Esophagus squamous epithelium (tissue), 5 donors: ENCODE results near the gene DBP. TPM values are rescaled to one million over a fixed set of nuclear protein-coding genes. Genes with fewer than 3 reads are reported as not detected.
A peak's percentile ranks its signal among the peaks of the same experiment; 100 is the strongest.

ENCODE experiments used
- DNase-seq: peaks from one replicate; lab custom pipeline; 2025; lab: John Stamatoyannopoulos, UW
- H3K27ac ChIP-seq, 4 donors: fragments of 200-600 bp; sonication (generic); one replicate each; pipeline ENCODE4 v1.5.1; 2016 to 2019; ENCODE audit warnings: mild to moderate bottlenecking in 1 of 4
- H3K27me3 ChIP-seq, 4 donors: fragments of 200-600 bp; sonication (generic); 1 replicate in 3 of 4; 2 replicates in 1 of 4; pipeline versions ENCODE4 v1.5.1 to v1.6.0; 2017 to 2021; ENCODE audit warnings: antibody characterized with exemption in 1 of 4
- H3K36me3 ChIP-seq, 3 donors: fragments of 200-600 bp; sonication (generic); one replicate each; pipeline ENCODE4 v1.5.1; 2016 to 2019
- H3K4me1 ChIP-seq, 3 donors: fragments of 200-600 bp; sonication (generic); one replicate each; pipeline ENCODE4 v1.5.1; 2017 to 2019
- H3K4me3 ChIP-seq, 4 donors: fragments of 200-600 bp; sonication (generic); 1 replicate in 3 of 4; 2 replicates in 1 of 4; pipeline ENCODE4 v1.5.1; 2016 to 2019; ENCODE audit warnings: mild to moderate bottlenecking in 2 of 4, moderate library complexity in 1 of 4
- H3K9me3 ChIP-seq, 3 donors: fragments of 200-600 bp; sonication (generic); one replicate each; pipeline ENCODE4 v1.5.1; 2016 to 2019
- CTCF ChIP-seq, 6 experiments: fragments of 450-650 bp in 4 of 6; fragments of 200-600 bp in 2 of 6; sonication (generic) in 2 of 6; IDR thresholded peaks; one replicate each; pipeline ENCODE4 v1.5.1; 2016 to 2019; ENCODE audit warnings: antibody characterized with exemption in 6 of 6, mild to moderate bottlenecking in 4 of 6, moderate library complexity in 4 of 6
- POLR2A ChIP-seq, 4 donors: fragments of 450-650 bp; IDR thresholded peaks; one replicate each; pipeline ENCODE4 v1.6.1; 2017; ENCODE audit warnings: antibody characterized with exemption in 4 of 4, mild to moderate bottlenecking in 4 of 4, moderate library complexity in 3 of 4
- WGBS, 2 donors: methylation state at CpG; one replicate each; pipeline ENCODE4 v1.1.5; 2018; 5-methylcytosine and 5-hydroxymethylcytosine counted together
- intact Hi-C: fragments of 100-400 bp; cut with DNase I; formaldehyde crosslinking; loops from one replicate; pipeline ENCODE4 v1.15.0; 2022
- total RNA-seq, 4 donors: library from RNA; depleted of rRNA; stranded (reverse); fragments of >200 nt; gene quantifications; one replicate each; pipeline ENCODE4 v1.1.0, GENCODE V29; 2016
- donor health status: DM: yes; HTN: yes; CAD: no.

The DBP gene
- total RNA-seq, 4 donors from 2014 or later, result 4.2 to 16.2 (median 11.7) TPM

DNA sequence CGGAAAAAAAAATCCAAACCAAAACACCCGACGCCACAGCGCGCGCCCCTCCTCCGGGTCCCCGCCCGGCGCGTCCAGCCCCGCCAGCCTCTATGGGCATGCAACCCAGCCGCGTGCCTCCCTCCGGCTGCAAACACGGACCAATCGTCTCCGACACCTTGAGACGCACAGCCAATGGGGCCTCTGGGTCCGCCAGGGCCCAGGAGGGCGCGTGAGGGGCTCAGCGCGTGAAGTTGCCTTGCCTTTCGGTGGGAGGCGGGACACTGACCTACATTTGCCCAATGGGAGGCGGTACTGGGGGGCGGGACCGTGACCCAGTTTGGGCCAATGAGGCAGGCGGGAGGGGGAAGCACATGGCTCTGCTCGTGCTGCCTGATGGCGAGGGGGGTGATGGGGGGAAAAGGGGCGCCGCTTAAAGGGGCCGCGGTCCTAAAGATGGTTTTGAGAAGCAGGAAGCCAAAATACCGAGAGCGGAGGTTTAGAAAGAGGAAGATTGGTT, 319 bp upstream of the DBP start:
- Histone ChIP-seq H3K4me1 (peaks cover 32 to 65% (median 45%) of the 10 kb centered on the region in 3 donors), H3K9me3 (no peaks in the 10 kb centered on the region), H3K27ac (peak overlapping the region; percentile 95 to 98 (median 96)), H3K36me3 (peaks cover 0 to 7% (median 0%) of the 10 kb centered on the region in 3 donors), H3K4me3 (peak overlapping the region; percentile 63 to 86 (median 76)), H3K27me3 (no peaks in the 10 kb centered on the region)
- TF ChIP-seq CTCF (IDR thresholded peaks at IDR 0.05), result peak in 1 of 6 experiments; percentile 10
- peak in 1 of 4 donors; percentile 5 for TF ChIP-seq POLR2A (IDR thresholded peaks at IDR 0.05)
- intact Hi-C loops, result no loop called here
- 0% methylated on average over 7 to 22 of the region's 38 CpGs for WGBS, 2 donors
- DNase-seq, result peak; percentile 99

- no peak for DNase-seq
- peaks cover 37 to 78% (median 46%) of the 10 kb centered on the region in 3 donors for H3K4me1 ChIP-seq
- H3K4me3 ChIP-seq, result peak overlapping the region; percentile 63 to 86 (median 76)
- intact Hi-C loops, result no loop called here
- peak overlapping the region; percentile 95 to 98 (median 96) for H3K27ac ChIP-seq
- WGBS, 2 donors, result 0 to 1% methylated on average over 19 to 21 of the region's 35 CpGs
- peaks cover 0 to 19% (median 0%) of the 10 kb centered on the region in 3 donors for H3K36me3 ChIP-seq
- no peaks in the 10 kb centered on the region for H3K9me3 ChIP-seq
- no peak for TF ChIP-seq POLR2A (IDR thresholded peaks at IDR 0.05)
- no peak for TF ChIP-seq CTCF (IDR thresholded peaks at IDR 0.05)
- H3K27me3 ChIP-seq, result no peaks in the 10 kb centered on the region
Observed at GRCh38 chr19:48635966-48636858, 967 bp downstream of the DBP start.

- TF ChIP-seq POLR2A (IDR thresholded peaks at IDR 0.05) (peak in 3 of 4 donors; percentile 68 to 92 (median 85)), CTCF (IDR thresholded peaks at IDR 0.05) (no peak)
- Histone ChIP-seq H3K36me3 (peaks cover 0 to 27% (median 0%) of the 10 kb centered on the region in 3 donors), H3K4me3 (peak overlapping the region; percentile 63 to 86 (median 76)), H3K27me3 (no peaks in the 10 kb centered on the region), H3K27ac (peak overlapping the region; percentile 95 to 98 (median 96)), H3K9me3 (no peaks in the 10 kb centered on the region), H3K4me1 (peaks cover 45 to 86% (median 52%) of the 10 kb centered on the region in 3 donors)
- 0 to 8% methylated on average over 3 of the region's 67 CpGs for WGBS, 2 donors
- intact Hi-C loops, result no loop called here
- DNase-seq, result no peak
Observed at GRCh38 chr19:48635263-48635965, 1.8 kb downstream of the DBP start.

DNA sequence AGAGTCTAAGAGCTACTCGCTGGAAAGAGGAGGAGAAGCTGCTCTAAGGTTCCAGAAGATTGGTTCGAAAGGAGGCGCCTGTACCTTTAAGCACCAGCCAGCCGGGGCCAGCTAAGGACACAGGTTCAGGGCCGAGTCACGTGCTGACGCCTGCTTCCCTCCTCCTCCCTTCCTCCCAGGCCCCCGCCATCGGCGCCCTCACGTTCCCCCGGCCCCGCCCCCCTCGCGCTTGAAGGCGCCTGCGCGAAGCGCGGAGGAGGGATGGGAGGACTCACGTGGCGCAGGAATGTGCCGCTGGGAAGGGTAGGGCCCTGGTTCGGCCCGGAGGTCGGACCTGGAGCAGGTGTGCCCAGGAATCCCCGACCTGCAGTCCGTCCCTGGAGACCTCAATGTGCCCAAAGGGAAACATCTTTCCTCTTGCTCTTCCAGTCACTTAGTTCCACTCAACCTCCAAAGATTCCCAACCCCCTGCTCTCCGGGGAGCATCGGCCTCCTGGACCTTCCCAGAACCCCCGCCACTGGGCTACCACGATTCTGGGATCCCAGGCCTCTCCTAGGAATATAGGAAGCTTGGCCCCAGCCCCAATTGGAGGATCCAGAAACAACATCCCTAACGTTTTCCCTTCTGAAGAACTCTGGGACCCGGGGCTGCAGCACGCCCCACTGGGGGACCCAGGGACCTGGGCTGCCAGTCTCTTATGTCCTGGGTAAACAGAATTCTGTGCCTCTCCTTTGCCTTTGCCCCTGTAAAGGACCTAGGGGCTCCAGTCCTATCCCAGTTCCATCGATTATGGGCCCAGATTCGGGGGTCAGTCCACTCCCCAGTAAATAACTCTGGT, 2.5 kb downstream of the DBP start:
- Histone ChIP-seq H3K9me3 (no peaks in the 10 kb centered on the region), H3K36me3 (peaks cover 0 to 35% (median 0%) of the 10 kb centered on the region in 3 donors), H3K27me3 (no peaks in the 10 kb centered on the region), H3K4me1 (peaks cover 48 to 90% (median 55%) of the 10 kb centered on the region in 3 donors), H3K27ac (peak overlapping the region; percentile 95 to 98 (median 96)), H3K4me3 (peak overlapping the region; percentile 63 to 86 (median 76))
- WGBS, 2 donors, result 6 to 13% methylated on average over 10 to 14 of the region's 37 CpGs
- intact Hi-C loops, result no loop called here
- peak; percentile 84 for DNase-seq
- TF ChIP-seq POLR2A (IDR thresholded peaks at IDR 0.05), result peak in 3 of 4 donors; percentile 49 to 86 (median 69)
- peak in 1 of 6 experiments; percentile 2 for TF ChIP-seq CTCF (IDR thresholded peaks at IDR 0.05)
